CD4-positive, alpha-beta T cell (primary cell): Measurements from ENCODE around the gene SYT15. TPM values are rescaled to one million over a fixed set of nuclear protein-coding genes. Genes with fewer than 3 reads are reported as not detected.
"Not testable (repeated sequence)": the region's sequence is repeated elsewhere in the genome, so short reads cannot be mapped to it uniquely, and the experiment has no call there.

ENCODE experiments used
- ATAC-seq: fragments of 200-7000 bp; cut with Tn5 transposase; one replicate; pipeline ENCODE4 v1.10.0; 2022; ENCODE audit warnings: mild to moderate bottlenecking; ENCODE audit not compliant: poor library complexity
- CTCF ChIA-PET: fragments of 350-600 bp; sonication (Branson Sonifier 250); formaldehyde crosslinking; loops from one replicate; lab custom pipeline; 2021; ENCODE audit warnings: antibody characterized with exemption, inconsistent platforms; lab: Charles Lee
- POLR2A ChIA-PET: fragments of 350-600 bp; sonication (Branson Sonifier 250); formaldehyde crosslinking; loops from one replicate; lab custom pipeline; 2021; ENCODE audit warnings: antibody characterized with exemption, inconsistent platforms; lab: Charles Lee
- DNase-seq, 14 experiments: peaks; one replicate each; pipeline ENCODE4 v3.0.0-alpha.2; 2013 to 2020; ENCODE audit warnings: mixed read lengths in 2 of 14
- H3K27ac ChIP-seq, 2 donors: one replicate each; pipeline versions ENCODE4 v1.5.1 to v1.7.0; 2013; ENCODE audit warnings: low read length in 2 of 2, low read depth in 1 of 2, mild to moderate bottlenecking in 1 of 2
- H3K27me3 ChIP-seq, 2 experiments: 1 replicate in 1 of 2; 2 replicates in 1 of 2; pipeline versions ENCODE4 v1.6.1 to v1.7.0; 2013; ENCODE audit warnings: low read length in 2 of 2, control low read depth in 1 of 2, mild to moderate bottlenecking in 1 of 2, moderate library complexity in 1 of 2; ENCODE audit not compliant: insufficient read depth in 2 of 2, control insufficient read depth in 1 of 2
- H3K36me3 ChIP-seq: one replicate; pipeline ENCODE4 v1.6.1; 2013; ENCODE audit warnings: low read length, control low read depth; ENCODE audit not compliant: insufficient read depth
- H3K4me1 ChIP-seq: one replicate; pipeline ENCODE4 v1.6.1; 2013; ENCODE audit warnings: low read length, control low read depth; ENCODE audit not compliant: insufficient read depth
- H3K4me3 ChIP-seq: one replicate; pipeline ENCODE4 v1.5.1; 2013; ENCODE audit warnings: mild to moderate bottlenecking, low read length, moderate library complexity
- H3K9me3 ChIP-seq, 2 experiments: 1 replicate in 1 of 2; 2 replicates in 1 of 2; pipeline versions ENCODE4 v1.6.1 to v1.7.0; 2013; ENCODE audit warnings: low read length in 2 of 2, mild to moderate bottlenecking in 2 of 2, control low read depth in 1 of 2, moderate library complexity in 1 of 2; ENCODE audit not compliant: control insufficient read depth in 1 of 2, insufficient read depth in 1 of 2
- H3K27ac Mint-ChIP-seq: one replicate; pipeline ENCODE4 v1.8.0; 2020; ENCODE audit warnings: mixed read lengths
- H3K27me3 Mint-ChIP-seq: one replicate; pipeline ENCODE4 v1.8.0; 2021; ENCODE audit warnings: mixed read lengths
- H3K36me3 Mint-ChIP-seq: one replicate; pipeline ENCODE4 v1.8.0; 2021; ENCODE audit warnings: low read depth, mixed read lengths
- H3K4me1 Mint-ChIP-seq: one replicate; pipeline ENCODE4 v1.8.0; 2021; ENCODE audit warnings: low read depth, mixed read lengths
- H3K4me3 Mint-ChIP-seq: one replicate; pipeline ENCODE4 v1.8.0; 2020; ENCODE audit warnings: mild to moderate bottlenecking, mixed read lengths
- H3K9me3 Mint-ChIP-seq: one replicate; pipeline ENCODE4 v1.8.0; 2020; ENCODE audit warnings: mixed read lengths
- intact Hi-C, 2 experiments: fragments of 100-400 bp; cut with DNase I in 1 of 2; cut with micrococcal nuclease in 1 of 2; formaldehyde crosslinking; loops; one replicate each; pipeline versions ENCODE4 v1.15.1 to v1.9.0; 2023 to 2025; cut with DNase I, micrococcal nuclease
- total RNA-seq, 174 experiments: library from RNA in 2 of 174; stranded (reverse) in 2 of 174; gene quantifications; one replicate each; pipeline ENCODE4 v1.2.3 and lab custom pipeline; 2021 to 2026

Gene SYT15
- total RNA-seq, 2 experiments from 2014 or later = 0.17 to 0.77 TPM

DNA sequence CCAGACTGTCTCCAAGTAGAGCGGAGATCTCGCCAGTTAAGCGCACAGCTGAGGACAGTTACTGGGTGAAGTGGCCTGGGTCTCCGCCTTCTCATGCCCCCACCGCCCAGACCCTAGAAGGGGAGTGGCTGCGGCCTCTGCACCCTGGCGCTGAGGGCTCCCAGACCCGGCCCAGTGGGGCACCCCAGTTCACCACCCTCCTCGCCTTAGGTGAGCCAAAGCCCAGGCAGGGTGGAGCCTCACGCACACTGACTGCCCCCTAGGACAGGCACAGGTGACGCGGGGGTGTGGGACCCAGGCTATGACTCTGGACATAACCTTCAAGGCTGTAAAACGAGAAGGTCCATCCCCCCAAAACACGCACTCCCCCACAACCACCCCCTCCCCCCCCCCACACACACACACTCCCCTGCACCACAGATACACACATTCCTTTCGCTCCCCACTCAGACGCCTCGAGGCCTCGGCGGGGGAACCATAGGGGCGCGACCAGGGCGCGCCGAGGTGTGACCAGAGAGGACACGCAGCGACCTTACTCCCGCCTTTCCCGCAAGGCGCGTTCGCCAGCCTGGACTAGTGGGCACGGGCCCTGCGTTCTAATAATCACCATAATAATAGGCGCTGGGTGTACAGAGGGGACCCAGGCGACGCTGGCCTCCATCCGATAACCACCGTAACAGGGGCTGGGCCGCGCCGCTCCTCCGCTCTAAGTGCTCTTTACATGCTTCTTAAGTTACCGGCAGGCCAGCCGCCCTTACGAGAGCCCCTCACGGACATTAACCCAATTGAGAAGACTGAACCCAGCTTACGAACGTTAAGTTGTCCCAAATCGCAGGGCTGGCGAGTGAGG, 1.1 kb upstream of the SYT15 start:
- H3K4me3 Mint-ChIP-seq, H3K27me3 Mint-ChIP-seq, H3K4me3 ChIP-seq, H3K36me3 ChIP-seq, CTCF ChIA-PET, ATAC-seq, H3K4me1 Mint-ChIP-seq, H3K4me1 ChIP-seq, intact Hi-C loops, H3K9me3 Mint-ChIP-seq, H3K27ac Mint-ChIP-seq, POLR2A ChIA-PET, H3K27ac ChIP-seq, H3K9me3 ChIP-seq, H3K36me3 Mint-ChIP-seq, H3K27me3 ChIP-seq: not testable (repeated sequence)
- DNase-seq = peak in 1 of 14 experiments; percentile 1

DNA sequence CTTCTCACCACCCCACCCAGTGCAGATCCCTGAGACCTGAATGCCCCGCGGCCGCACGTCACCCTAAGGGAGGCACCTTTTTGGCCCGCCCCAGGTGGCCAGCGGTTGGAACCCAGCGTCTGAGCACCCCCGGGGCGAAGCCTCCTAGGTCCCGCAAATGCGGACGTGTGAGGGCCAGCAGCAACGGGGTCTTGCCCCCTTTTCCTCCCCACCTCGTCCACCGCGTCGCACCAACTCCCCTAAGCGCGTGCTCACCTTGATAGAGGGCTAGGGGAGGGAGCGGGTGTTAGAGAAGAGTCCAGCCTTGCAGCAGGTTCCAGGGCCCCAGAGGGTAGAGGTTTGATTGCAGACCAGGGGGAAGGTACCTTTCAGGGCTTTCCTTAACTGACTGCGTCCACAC, 450 bp downstream of the SYT15 start:
- H3K27me3 Mint-ChIP-seq = not testable (repeated sequence)

DNA sequence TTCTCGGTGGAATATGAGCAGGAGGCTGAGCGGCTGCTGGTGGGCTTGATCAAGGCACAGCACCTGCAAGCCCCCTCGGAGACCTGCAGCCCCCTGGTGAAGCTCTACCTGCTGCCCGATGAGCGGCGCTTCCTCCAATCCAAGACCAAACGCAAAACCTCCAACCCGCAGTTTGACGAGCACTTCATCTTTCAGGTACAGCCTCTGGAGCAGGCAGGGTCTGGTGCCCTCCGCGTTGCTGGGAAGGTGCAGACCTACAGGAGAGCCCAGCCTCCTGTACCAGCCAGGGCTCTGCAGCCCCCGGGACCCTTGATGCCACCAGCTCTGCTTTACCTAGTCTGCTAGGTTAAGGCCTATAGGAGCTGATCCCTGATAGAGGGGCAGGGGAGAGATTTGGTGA, 3.1 kb downstream of the SYT15 start:
- DNase-seq, H3K27ac Mint-ChIP-seq, H3K9me3 Mint-ChIP-seq, H3K4me1 ChIP-seq, H3K36me3 ChIP-seq, H3K4me1 Mint-ChIP-seq, ATAC-seq, H3K27me3 Mint-ChIP-seq, CTCF ChIA-PET, H3K4me3 Mint-ChIP-seq, H3K27me3 ChIP-seq, intact Hi-C loops, H3K27ac ChIP-seq, POLR2A ChIA-PET, H3K4me3 ChIP-seq, H3K36me3 Mint-ChIP-seq, H3K9me3 ChIP-seq: not testable (repeated sequence)

More for the DNA sequence above, 450 bp downstream of the SYT15 start:
- H3K4me3 Mint-ChIP-seq, H3K4me3 ChIP-seq, H3K4me1 ChIP-seq, intact Hi-C loops, H3K36me3 Mint-ChIP-seq, H3K27me3 ChIP-seq, POLR2A ChIA-PET, H3K36me3 ChIP-seq, CTCF ChIA-PET, H3K9me3 Mint-ChIP-seq, H3K27ac ChIP-seq, ATAC-seq, H3K9me3 ChIP-seq, H3K27ac Mint-ChIP-seq, H3K4me1 Mint-ChIP-seq, DNase-seq: not testable (repeated sequence)

DNA sequence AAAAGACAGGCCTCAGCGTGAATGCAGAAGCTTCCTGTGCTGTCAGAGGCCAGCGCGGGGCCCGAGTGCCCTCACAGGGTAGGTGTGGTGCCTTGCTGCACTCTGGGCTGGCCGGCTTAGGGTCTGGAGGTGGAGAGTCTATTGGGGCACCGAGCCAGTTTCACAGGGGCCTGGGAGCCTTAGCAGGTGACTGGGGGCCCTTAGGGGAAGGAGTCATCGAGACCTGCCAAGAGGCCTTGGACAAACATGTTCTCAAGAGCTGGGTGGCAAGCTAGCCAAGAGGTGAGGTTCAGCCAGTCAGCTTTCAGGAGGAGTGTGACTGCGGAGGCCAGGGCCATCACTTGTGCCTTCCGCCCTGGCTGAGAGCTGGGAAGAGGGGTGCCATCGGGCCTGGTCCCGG, 3.6 kb downstream of the SYT15 start:
- H3K9me3 Mint-ChIP-seq, H3K4me1 Mint-ChIP-seq, H3K27ac ChIP-seq, CTCF ChIA-PET, ATAC-seq, H3K9me3 ChIP-seq, H3K36me3 Mint-ChIP-seq, H3K4me3 ChIP-seq, H3K27me3 Mint-ChIP-seq, H3K27me3 ChIP-seq, H3K27ac Mint-ChIP-seq, POLR2A ChIA-PET, H3K36me3 ChIP-seq, H3K4me1 ChIP-seq, H3K4me3 Mint-ChIP-seq, DNase-seq, intact Hi-C loops: not testable (repeated sequence)

DNA sequence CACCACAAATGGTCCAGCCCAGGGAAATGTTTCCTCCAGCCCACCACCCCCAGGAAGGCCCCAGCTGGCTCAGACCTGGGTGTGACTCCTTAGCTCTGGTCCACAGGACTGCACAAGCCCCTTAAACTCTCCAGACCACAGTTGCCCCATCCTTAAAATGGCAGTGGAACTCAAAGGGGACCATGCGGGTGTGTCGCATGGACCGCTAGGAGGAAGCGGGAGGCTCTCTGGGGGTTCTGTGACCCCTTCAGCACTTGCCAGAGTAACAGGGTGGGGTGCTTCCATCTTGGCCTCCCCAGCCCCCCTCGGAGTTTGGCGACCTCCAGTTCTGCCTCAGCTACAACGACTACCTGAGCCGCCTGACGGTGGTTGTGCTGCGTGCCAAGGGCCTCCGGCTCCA, 5.3 kb downstream of the SYT15 start:
- ATAC-seq, H3K4me1 Mint-ChIP-seq, H3K27ac ChIP-seq, intact Hi-C loops, H3K4me1 ChIP-seq, H3K9me3 Mint-ChIP-seq, DNase-seq, H3K4me3 Mint-ChIP-seq, H3K27me3 ChIP-seq, H3K36me3 Mint-ChIP-seq, H3K9me3 ChIP-seq, H3K36me3 ChIP-seq, POLR2A ChIA-PET, H3K4me3 ChIP-seq, H3K27me3 Mint-ChIP-seq, H3K27ac Mint-ChIP-seq, CTCF ChIA-PET: not testable (repeated sequence)

DNA sequence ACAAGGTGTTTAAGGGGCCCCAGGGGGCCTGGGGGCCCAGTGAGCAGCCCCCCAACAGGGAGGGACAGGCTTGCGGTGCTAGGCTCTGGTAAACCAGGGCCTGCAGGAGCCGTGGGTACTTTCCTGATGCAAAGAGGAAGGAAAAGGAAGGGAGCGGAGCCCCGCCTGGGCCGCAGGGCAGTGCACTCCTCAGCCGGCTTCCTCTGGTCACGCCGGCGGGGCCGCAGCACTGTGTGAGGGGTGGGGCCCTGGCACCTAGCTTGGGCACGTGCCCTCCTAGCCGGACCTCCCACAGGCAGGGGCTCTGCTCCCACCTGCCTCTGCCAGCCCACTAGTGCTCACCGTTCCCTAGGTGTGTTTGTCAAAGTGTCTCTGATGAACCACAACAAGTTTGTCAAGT, 6.3 kb downstream of the SYT15 start:
- H3K4me1 Mint-ChIP-seq, CTCF ChIA-PET, H3K9me3 Mint-ChIP-seq, H3K36me3 ChIP-seq, H3K27me3 ChIP-seq, H3K27ac ChIP-seq, DNase-seq, ATAC-seq, H3K4me3 Mint-ChIP-seq, H3K9me3 ChIP-seq, H3K36me3 Mint-ChIP-seq, H3K4me3 ChIP-seq, H3K27ac Mint-ChIP-seq, POLR2A ChIA-PET, intact Hi-C loops, H3K27me3 Mint-ChIP-seq, H3K4me1 ChIP-seq: not testable (repeated sequence)

DNA sequence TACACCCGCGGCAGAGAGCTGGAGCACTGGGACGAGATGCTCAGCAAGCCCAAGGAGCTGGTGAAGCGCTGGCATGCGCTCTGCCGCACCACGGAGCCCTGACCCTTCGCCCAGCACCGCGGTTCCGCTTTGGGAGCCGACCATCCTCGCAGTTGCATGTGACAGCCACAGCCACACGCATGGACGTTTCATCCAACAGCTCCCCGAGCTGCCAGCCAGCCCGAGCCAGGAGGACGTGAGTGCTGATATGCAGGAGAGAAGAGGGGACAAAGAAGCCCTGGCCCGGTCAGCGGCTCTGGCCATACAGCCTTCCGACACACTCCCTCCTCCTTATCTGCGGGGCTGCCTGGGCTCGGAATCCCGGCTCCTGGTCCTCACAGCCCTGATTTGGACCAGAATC, 8.6 kb downstream of the SYT15 start:
- intact Hi-C loops, H3K27me3 ChIP-seq, DNase-seq, H3K4me1 Mint-ChIP-seq, H3K4me1 ChIP-seq, CTCF ChIA-PET, H3K36me3 Mint-ChIP-seq, H3K27me3 Mint-ChIP-seq, H3K4me3 ChIP-seq, POLR2A ChIA-PET, H3K9me3 Mint-ChIP-seq, H3K4me3 Mint-ChIP-seq, H3K27ac Mint-ChIP-seq, H3K9me3 ChIP-seq, H3K36me3 ChIP-seq, ATAC-seq, H3K27ac ChIP-seq: not testable (repeated sequence)
